Muscle layer of colon (tissue), 2 donors: Measurements from ENCODE around the gene PIAS4.

ENCODE experiments used
- H3K27ac ChIP-seq: one replicate; pipeline ENCODE4 v1.7.0; 2013; ENCODE audit warnings: low read depth, mild to moderate bottlenecking, low read length, moderate library complexity
- H3K27me3 ChIP-seq, 2 donors: one replicate each; pipeline ENCODE4 v1.7.0; 2013; ENCODE audit warnings: low read length in 2 of 2, mild to moderate bottlenecking in 2 of 2; ENCODE audit not compliant: insufficient read depth in 2 of 2, control insufficient read depth in 1 of 2
- H3K36me3 ChIP-seq: one replicate; pipeline ENCODE4 v1.7.0; 2013; ENCODE audit warnings: mild to moderate bottlenecking, low read length; ENCODE audit not compliant: insufficient read depth
- H3K4me1 ChIP-seq: one replicate; pipeline ENCODE4 v1.7.0; 2013; ENCODE audit warnings: mild to moderate bottlenecking, low read length; ENCODE audit not compliant: insufficient read depth
- H3K4me3 ChIP-seq, 2 donors: one replicate each; pipeline ENCODE4 v1.7.0; 2013; ENCODE audit warnings: low read length in 2 of 2, low read depth in 1 of 2, mild to moderate bottlenecking in 1 of 2, moderate library complexity in 1 of 2
- H3K9ac ChIP-seq: one replicate; pipeline ENCODE4 v1.7.0; 2013; ENCODE audit warnings: low read length
- H3K9me3 ChIP-seq: one replicate; pipeline ENCODE4 v1.7.0; 2013; ENCODE audit warnings: mild to moderate bottlenecking, low read length
- donor health status: abdominal sarcoma.
- donor health status: Adenocarcinoma of cecum.

The PIAS4 gene

DNA sequence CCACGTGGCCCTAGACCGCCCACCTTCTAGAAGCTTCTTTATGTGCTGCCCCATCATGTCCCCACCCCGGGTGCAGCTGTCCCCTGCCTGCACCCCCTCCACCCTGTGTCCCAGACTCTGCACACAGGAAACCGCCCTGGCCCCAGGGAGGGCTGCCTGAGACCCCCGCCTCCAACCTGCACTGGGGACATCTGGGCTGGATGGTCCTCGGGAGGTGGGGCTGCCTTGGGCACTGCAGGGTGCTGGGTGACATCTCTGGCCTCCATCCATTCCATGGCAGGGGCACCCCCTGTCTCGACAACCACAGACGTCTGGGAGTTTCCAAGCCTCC lies 77.0 kb downstream of the PIAS4 start:
- Histone ChIP-seq H3K27me3 (no peaks in the 10 kb centered on the region), H3K9me3 (no peaks in the 10 kb centered on the region), H3K4me3 (no peak overlapping the region), H3K9ac (no peak overlapping the region), H3K27ac (no peak overlapping the region), H3K36me3 (peaks cover 3% of the 10 kb centered on the region), H3K4me1 (no peaks in the 10 kb centered on the region)

DNA sequence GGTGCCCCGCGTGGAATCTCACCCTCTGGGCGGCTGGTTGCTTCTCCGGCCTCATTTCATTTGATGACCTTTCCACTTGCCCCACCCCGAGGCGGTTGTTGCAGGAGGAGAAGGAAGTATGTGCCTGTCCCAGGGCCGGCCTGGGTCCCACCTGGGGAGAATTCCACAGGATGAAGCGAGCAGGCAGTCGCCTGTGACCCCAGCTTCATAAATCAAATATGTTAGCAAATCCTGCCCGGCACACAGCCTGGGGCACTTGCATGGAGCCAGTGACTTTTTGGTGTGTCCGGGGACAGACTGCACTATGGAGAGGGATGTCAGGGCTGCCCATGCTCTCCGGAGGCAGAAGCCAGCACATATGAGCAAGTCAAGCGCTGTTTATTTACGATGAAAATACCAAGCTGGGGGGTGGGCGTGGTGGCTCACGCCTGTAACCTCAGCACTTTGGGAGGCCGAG lies 78.9 kb downstream of the PIAS4 start:
- no peak overlapping the region for H3K9ac ChIP-seq
- no peaks in the 10 kb centered on the region for H3K4me1 ChIP-seq
- no peaks in the 10 kb centered on the region for H3K9me3 ChIP-seq
- H3K36me3 ChIP-seq: peaks cover 3% of the 10 kb centered on the region
- H3K27ac ChIP-seq: no peak overlapping the region
- no peaks in the 10 kb centered on the region for H3K27me3 ChIP-seq
- H3K4me3 ChIP-seq: no peak overlapping the region

DNA sequence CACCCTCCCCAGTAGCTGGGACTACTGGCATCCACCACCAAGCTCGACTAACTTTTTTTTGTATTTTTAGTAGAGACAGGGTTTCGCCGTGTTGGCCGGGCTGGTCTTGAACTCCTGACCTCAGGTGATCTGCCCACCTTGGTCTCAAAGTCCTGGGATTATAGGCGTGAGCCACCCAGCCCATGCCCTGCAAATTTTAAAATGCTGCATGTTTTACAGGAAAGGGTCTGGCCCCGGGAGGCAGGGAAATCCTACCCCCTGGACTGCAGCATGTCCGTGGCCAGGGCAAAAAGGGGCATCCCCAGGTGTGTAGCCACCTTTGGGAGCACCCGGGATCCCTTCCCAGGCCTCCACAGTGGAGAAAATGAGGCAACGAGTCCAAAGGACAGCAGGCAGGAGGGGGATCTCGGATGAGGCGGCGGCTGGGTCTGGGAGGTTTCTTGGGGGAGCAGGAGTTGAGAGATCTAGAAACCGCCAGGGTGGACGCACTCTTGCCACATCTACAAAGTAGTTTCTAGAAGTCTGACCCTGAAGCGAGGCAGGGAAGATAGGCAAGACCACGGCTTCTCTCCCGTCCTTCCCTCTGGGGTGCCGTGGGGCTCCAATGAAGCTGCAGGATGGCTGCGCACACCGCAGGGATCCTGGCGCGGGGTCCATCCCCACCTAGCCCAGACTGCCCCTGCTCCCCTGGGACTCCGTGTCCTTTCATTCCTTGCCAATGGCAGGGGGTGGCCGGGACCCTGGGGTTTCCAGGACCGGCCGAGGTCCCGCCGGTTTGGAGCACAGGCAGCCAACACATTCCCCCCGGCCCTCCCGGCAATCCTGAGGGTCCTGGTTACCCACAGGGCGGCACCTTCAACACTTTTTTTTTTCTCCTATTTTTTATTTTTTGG lies 80.5 kb downstream of the PIAS4 start:
- no peak overlapping the region for H3K27ac ChIP-seq
- no peak overlapping the region for H3K4me3 ChIP-seq
- no peaks in the 10 kb centered on the region for H3K9me3 ChIP-seq
- H3K27me3 ChIP-seq: no peaks in the 10 kb centered on the region
- no peak overlapping the region for H3K9ac ChIP-seq
- peaks cover 3% of the 10 kb centered on the region for H3K36me3 ChIP-seq
- no peaks in the 10 kb centered on the region for H3K4me1 ChIP-seq

DNA sequence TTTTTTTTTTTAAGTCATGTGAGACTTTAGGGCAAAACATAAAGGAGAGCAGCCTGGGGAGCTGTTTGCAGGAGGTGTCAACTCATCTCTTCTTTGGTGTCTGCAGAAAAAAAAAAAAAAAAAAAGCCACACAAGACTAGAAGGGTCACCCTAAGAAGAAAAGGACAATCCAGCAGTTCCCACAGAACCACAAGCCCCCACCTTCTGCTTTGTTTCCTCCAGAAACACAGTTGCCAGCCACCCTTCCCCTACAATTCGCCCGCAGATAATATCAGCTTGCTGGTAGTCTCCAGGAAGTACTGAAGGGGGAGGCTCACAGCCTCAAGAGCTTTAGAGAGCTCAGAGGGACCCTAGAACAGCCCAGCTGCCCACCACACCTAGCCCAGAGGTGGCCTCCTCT lies 81.4 kb downstream of the PIAS4 start:
- H3K4me3 ChIP-seq: no peak overlapping the region
- no peaks in the 10 kb centered on the region for H3K27me3 ChIP-seq
- H3K9me3 ChIP-seq: no peaks in the 10 kb centered on the region
- H3K27ac ChIP-seq: no peak overlapping the region
- no peak overlapping the region for H3K9ac ChIP-seq
- peaks cover 6% of the 10 kb centered on the region for H3K36me3 ChIP-seq
- H3K4me1 ChIP-seq: no peaks in the 10 kb centered on the region
